ENCODE data around the gene RAD51.

- no peak for TF ChIP-seq CTCF (IDR thresholded peaks at IDR 0.05; ENCODE audit: poor library complexity, severe bottlenecking)
- no peak for TF ChIP-seq RAD21 (conservative IDR thresholded peaks at IDR 0.05)
- no peak for TF ChIP-seq EZH2 (IDR thresholded peaks at IDR 0.05; ENCODE audit: borderline replicate concordance, insufficient read depth, low read length, poor library complexity, severe bottlenecking)
- TF ChIP-seq POLR2AphosphoS5 (IDR thresholded peaks at IDR 0.05): no peak
- TF ChIP-seq SMC3 (conservative IDR thresholded peaks at IDR 0.05; ENCODE audit: poor library complexity): no peak
- no peak for TF ChIP-seq REST (IDR thresholded peaks at IDR 0.05; ENCODE audit: borderline replicate concordance)
Measured at GRCh38 chr15:40736575-40736974, 41.6 kb downstream of the RAD51 start.

All from neural cell (in vitro differentiated cells).